Activated CD4-positive, alpha-beta T cell treated with anti-CD3 and anti-CD28 coated beads for 1 hour (primary cell): ENCODE data around the gene SATB2.

ENCODE experiments used
- DNase-seq: peaks from one replicate; pipeline ENCODE4 v3.0.0-alpha.2; 2020

SATB2 gene

DNA sequence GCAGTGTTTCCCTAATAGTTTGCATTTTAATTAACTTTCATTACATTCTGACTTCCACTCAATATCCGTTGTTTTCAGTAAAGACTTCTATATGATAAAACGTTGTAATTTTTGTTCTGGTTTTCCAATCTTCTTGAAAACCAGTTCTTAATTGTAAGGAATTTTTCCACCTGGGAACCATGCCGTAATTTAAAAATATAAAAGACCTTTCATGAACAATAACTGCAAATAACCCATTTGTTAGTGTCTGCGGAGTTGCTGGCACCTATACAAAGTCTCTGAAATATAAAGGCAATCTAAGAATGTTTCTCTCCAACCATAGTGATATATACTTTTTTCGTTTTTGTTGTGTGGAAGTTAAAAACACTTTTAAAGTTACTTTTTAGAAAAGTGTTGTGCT, 7.7 kb upstream of the SATB2 start:
- DNase-seq: no peak

DNA sequence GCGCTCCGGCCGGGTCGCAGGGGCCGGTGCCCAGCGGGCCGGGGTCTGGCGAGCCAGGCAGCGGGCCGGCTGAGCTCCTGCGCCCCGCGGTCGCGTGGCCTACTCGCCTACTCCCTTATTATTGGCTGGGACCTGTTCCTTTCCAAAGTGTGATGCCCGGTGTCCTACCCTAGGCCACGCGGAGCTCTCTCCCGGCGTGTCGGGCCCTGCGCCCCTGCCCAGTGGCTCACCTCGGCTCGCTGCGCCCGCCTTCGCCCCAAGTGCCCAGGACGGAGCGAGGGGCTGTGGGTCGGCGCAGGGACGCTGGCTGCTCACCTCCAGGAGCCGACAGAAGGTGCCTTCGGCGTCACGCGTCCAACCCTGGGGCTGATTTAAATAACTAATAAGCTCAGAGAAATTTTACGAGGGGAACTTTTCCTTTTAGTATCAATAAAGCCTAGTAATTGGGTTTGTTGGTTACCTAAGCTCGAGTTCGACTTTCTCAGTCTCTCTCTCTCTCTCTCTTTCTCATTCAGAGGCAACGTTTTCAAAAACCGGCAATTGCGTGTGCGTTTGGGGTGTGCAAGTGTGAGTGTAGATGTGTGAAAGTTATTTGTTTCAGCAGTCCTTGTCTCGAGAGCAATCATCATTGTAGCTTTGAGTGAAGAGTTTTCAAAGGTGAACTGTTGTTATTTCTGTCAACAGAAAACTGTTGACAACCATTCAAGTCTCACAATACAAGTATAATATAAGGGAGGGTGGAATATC, 7.0 kb upstream of the SATB2 start:
- no peak for DNase-seq

DNA sequence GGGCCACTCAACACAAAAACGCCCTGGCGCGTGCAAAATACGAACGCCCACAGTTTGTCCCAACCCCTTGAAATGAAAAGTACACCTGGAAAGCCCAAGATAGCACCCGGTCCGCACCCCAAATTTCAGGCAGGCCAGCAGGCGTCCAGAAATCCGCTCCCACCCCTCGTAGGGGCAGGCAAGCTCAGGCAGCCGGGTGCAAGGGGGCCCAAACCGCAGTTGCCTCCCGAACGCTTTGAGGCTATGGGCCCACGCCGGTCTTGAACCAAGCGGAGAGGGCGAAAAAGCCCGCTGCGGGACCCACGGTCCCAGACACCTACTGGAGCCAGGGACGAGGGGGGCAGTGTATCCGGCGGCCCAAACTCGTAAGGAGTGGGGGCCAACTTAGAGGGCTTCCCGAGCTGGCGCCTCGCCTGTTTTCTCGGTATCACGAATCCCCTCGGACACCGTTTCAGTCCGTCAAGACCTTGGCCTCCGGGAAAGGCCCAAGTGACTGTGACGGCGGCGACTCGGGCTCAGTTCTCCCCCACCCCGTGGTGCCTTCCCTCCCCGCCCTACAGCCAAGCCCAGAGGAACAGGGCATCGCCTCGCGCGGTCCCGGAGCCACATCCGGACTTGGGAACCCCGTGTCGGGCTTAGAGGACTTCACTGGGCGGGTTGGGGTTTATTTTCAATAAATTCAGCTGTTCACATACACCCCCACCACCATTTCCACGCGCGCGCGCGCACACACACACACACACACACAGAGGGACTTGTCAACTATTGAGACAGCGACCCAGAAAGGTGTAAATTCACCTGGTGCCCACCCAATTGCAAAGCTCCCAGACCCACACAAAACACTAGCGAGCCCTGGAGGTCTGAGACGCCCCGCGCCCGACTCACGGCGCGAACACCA, 6.2 kb upstream of the SATB2 start:
- DNase-seq: no peak

DNA sequence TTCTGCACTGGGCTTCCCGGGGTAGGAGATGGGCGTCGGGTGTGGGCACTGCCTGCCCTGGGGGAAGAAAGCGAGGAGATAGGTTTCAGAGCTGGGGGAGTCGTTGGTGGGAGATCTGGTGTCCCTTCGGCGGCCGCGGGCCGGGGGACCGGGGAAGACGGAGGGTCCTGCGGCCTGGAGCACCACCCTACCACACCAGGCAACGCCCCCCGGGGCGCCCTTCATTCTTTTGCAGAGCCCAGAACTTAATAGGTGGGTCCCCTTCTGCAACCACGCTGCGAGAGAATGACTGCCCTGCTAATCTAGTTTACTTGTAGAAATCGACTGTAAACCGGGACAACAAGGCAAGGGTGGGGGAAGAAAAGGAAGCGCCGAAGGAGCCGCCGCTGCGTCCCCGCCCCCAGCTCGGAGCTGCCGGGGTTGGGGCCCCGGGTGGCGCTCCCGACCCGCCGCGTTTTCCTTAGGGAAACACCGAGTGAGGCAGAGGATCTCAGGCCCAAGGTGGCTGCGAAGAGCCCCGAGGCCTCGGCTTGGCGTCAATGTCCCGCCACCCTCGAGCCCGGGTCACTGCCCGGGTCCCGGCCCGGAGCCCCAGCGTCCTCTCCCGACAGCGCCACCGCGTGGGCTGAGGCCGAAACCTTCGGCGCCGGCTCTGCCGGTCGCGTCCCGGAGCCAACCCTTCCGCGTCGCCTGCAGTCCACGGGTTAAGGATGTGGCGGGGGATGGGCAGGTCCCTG, 5.4 kb upstream of the SATB2 start:
- no peak for DNase-seq

DNA sequence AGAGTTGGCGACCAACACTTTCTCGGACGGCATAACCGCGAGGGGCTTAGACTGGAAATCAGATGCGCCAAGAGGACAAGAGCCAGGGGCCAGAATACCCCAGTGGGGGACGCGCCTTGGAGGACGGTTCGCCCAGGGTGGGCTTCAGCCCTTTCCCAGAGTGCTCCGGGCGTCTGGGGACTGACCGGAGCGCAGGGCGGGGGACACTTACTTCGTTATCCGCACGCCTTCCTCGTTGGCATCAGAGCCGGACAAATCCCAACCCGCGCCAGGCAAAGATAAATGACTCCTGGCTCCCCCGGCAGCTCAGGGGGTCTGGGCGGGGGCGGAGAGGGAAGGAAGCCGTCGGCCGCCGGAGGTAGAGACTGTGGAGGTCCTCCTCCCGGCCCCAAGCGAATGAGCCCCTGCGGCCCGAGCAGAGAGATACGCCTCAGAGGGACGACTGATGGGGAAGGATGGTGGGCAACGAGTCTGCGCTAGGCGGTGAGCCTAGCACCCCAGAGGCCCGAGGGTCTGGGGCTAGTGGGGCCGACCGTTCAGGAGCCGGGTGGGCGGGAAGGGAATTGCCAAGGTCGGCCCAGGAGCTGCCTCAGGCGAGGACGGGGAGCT, 4.7 kb upstream of the SATB2 start:
- no peak for DNase-seq

DNA sequence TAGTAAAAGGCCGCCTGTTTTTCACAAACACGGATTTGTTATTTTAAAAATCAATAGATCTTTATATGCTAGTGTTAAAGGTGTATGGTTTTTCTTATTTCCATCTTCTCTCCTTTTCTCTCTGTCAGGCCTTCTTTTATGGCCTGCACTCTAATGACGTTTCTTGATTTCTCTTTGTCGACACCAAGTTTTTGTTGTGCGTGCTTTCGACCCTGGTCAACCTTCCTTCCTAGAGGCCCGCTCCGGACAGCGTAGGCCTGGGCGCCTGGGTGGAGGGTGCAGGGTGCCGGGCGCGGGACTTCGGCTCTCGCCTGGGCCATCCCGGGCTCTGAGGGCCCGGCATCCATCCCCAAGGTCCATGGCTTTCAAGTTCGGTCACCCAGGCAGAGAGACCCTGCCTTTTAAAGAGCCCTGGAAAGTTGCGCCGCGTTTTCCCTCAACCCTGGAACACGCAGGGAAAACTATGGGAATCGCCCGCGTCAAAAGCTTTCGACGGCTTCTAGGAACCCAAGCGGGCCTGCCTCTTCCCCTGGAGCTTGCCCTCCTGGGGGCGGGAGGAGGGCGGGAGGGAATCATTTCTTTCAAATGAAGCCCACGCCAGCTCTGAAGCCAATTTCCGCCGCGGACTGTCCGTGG, 4.1 kb upstream of the SATB2 start:
- DNase-seq: no peak

DNA sequence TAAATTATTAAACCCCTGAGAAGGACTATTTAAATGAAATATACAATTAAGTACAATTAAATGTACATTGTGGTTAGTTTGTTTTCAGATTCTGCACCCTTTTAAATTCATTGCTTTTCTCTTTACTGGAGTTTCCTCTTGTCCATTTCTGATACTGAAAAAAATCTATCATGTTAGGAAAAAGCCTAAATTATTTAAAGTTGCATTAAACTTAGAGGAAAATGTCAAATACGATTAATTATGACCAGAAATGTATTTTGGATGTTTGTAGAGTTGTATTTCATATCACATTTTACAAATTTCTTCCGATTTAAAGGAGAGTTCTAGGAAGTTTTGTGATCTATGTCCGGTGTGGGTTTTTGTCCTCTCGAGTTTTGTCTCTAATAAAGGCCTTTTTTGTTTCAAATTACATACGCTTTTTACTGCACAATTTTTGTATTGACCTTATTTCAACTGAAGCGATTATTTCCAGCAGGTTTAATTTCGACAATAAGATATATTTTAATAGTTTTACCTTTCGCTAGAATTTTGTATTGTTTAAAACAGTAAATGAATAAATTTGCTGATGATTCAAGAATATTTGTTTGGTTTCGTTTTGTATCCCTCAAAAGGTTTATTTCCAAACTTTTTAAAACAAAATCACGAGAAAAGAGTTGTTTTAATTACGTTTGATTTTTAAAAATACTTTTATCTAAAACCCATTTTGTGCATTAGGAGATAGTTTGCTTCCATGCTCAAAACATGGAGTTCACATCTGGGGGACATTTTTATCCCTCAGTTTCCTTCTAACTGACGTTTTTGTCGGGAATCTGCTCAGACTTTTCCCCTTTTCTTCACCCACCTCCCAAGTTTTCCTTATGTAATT, 3.3 kb upstream of the SATB2 start:
- no peak for DNase-seq

DNA sequence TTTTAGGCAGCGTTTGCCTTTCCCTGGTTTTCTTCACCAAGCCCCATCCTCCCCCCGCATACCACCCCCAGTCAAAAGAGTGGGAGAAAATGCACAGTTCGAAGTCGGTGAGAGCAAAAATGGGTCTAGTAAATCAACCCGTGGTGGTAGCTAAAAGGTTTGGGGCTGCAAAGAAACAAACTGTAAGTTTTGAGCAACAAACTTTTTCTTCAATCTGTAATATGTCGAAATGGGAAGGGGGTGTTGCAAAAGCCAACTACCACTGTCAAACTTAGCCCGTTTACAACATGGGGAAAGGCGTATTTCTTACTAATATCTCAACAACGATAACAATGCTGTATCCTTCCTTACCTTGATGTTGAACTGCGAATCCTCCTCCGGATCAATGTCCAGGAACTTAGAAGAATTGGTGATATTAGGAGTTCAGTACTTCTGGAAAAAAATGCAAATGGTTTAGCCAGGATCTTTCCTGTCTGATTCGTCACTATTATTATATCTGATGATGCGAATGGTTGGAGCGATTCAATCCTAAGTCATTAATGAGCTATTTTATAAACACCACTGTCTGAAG, 2.4 kb upstream of the SATB2 start:
- DNase-seq: no peak

DNA sequence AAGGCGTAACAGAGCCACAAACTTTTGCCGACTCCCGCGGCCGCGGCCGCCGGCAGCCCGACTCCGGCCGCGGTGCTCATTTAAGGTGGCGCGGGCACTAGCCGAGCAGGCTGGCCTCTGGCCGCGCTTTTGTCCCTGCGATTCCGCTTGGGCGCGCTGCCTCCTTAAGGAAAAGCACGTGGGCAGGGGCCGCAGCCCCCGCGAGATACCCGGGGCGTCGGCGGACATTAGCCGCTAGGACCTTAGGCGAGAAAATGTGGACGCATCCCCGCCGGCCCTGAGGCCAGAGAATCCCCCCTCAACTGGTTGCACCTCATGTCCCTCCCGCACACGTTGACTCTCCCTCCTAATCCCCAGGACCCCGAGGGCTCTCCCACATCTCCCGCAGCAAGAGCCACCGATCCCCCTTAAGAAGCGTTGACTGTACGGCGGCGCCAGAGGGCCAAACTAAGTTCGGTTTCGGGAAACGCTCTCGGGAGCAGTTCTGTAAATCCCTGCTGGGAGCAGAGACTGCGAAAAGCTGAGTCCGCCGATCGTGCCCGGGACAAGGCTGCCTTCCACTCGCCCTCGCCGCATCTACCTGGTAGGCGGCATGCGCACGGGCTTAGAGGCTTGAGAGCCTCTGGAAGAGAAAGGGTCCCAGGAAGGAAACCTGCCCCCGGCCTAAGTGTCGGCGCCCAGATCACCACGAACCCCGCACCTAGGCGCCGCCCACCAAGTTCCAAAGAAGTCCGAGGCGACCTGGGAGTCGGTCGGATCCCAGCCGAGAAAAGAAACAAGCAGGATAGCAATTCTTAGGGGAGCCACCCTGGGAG, 1.8 kb upstream of the SATB2 start:
- DNase-seq: peak; percentile 45

DNA sequence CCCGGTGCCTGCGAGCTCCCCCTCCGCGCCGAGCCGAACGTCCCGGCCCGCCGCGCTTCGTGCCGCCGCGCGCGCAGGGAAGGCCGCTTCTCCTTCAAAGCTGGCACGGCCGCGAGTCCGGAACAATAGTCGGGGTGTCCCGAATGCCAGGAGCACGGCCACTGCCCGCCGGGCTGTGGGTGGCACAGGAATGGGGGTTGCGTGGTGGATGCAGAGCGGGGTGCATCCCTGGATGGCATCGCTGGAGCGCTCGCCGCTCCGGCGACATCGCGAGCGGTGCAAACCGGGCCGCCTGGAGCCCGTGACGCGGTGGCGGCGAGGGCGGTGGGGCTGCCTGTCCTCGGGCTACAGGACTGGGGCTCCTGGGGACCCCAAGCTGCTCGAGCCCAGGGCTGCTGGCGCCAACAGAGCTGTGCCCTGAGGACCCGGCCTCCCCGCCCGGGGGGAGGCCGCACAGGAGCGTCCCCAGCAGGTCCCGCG, 1.1 kb upstream of the SATB2 start:
- DNase-seq: no peak

DNA sequence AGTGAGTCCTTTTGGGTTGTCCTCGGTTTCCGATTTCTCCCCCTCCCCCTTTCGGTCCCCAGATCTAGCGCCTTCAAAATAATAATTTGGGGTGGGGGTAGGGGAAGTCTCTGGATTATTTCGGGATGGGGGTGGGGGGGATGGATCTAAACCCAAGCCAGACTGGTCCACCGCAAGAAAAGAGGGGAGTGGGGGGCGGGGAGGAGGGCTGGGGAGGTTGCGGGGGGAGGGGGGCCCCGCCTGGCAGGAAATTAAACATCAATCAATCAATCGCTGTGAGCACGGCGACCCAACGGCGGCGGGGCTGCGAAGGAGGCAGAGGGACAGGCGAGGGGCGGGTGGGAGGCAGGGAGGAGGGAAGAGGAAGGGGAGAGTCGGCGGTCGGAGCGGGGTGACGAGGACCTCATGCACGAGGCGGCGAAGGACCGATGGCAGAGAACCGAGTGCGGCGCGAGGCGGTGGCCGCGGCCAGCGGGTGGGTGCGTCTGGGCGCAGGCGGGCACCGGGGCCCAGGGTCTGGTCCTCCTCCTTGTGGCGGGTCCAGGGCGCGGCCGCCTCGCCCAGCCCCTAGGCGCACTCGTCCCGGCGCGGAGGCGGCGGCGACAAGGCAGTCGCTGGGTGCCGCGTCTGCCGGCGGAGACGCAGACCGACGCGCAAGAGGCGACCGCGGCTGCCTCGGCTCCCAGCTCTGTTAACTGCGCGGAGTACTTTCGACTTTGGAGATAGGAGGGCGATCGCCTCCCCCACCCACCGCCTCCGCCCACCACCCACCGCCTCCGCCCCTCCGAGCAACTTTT, 468 bp upstream of the SATB2 start:
- DNase-seq: no peak

DNA sequence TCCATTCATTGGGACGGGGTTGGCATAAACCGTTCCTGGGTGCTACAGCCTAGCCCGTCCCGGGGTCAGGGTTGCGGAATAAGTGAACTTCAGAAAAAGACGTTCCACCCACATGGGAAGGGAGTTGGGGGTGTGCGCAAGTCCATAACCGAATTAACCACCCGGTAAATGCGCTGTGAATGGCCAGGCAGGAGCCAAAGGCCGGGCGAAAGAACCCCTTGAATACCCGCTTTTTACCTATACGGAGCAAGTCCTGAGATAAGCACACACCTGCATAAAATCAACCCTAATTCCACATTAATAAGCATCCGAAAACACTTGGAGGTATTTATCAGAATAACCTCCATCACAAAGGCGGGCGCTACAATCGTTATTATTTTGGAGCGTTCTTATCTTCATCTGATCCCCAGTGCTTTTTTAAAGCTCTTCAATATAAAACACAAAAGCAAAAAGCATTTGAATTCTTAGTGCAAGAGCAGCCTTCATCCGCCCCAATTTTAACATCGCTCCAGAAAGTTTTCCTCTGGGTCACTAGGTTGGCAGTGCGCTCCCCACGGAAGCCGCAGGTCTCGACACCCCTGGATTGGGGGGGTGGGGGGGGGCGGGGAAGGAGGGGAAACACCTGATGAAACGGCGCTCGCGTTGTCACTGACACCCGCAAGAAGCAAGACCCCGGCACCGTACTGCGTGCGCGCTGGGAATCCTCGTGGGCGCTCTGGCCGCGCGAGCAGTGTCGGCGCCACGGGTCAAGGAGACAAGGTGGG, 1.2 kb downstream of the SATB2 start:
- no peak for DNase-seq

DNA sequence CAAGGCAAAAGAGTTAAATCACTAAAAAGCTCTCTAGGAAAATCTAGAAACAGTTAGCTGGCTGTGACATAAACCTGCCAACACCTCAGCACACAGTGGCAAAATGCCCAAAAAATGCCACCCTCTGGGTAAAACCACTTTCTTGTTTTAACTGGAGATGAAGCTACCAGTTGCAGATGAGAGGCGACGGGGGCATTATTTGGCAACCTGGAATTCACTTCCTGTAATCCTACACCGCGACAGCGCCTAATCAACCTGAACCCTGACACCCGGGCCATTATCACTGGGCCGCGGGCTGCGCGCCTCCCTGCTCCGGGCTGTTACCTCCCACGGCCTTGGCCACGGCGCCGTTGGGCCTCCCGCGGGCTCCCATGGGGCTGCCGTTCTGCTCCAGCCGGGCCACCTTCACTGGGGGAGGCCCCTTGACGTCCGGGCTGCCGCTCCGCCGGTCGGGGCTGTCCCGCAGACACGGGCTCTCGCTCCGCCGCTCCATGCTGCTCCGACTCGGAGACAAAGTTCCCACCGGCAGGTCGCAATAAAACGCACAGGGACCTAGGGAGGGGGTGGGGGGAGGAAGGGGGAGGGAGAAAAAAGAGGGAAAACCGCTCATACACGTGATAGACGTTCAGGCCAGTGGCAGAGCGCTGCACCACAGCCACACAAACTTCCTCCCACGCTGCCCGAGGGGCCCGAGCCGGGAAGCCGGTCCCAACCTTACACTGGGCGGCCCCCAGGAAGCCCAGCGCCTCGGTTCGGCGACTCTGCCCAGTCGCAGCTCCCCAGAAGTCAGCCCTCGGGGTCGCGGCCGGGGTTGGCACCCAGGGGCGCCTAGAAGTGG, 2.0 kb downstream of the SATB2 start:
- DNase-seq: no peak

DNA sequence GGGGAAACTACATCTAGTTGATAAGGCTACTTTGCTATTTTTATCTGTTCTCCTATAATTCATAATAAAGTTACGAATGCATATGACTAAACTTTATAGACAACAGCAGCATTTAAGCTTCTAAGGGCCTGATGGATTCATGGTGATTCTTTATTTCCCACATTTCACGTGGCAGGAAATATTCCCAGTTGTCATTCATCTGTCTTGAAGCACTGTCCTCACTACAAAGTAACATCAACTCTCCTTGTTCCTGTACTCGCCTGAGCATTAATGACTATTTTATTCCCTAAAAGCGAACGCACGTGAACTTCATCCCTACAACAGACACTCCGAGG, 2.6 kb downstream of the SATB2 start:
- DNase-seq: no peak

DNA sequence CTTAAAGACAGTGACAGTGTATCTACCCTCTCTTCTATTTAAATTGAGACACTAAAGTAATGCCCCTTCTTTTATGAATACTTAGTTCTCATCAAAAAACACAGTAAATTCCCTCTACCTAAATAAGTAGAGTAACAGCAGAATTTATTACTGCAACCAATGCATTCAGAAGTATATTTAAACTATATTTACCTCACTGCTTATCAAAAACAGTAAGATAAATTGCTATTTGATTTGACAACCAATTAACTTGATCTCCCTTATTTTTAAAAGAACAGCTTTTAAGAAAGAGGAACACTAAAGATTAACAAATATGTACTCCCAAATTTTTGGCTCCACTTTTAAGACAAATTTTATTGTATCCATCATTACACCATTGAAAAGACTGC, 4.8 kb downstream of the SATB2 start:
- DNase-seq: no peak

DNA sequence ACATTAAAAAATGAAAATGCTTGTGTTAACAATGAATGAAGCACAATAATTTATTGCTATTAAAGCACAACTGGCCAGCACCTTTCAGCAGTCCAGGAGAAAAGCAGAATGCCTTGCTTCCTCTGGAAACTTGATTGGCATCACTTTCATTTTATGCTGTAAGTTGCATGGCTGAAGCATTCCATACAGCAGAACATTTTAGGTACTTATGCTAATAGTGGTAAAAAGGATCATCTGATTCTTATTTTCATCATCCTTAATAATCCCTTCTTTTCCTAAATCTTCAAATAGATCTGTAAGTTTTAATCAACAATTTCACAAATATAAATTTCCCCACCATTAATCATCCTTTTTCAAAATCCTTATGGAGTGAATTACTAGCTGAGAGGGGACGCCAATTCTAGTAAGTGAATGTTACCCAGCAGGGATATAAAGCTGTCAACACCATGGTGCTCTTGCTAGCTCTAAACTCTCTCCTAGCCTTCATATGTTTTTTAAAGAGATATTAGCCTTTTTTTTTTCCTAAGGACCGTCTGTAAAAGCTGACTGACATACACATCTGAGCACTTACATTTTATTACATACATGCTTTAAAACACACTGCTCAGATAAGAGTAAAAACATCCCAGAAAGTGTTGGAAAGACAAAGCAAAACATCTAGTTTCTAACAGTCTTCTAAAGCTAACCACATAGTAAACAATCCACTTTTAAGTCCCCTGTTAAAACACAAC, 5.3 kb downstream of the SATB2 start:
- no peak for DNase-seq

DNA sequence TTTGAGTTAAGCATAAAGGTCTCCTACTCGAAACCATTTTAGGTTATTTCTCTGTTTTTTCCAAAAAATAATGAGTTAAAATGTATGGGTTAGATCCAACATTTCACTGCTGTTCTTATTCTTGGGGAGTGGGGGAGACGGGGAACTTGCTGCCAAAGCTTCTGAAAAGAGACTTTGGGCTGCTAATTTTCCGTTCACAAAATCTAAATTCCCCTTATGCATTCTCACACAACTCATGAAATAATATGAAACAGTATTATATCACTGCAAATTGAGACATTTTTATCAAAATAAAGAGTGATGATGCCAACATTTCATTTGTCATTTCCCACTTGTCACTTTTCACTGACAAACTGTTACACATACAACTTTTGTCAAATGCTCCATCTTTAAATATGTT, 7.8 kb downstream of the SATB2 start:
- DNase-seq: no peak
